Lower leg skin (tissue), 3 donors: ENCODE data around the gene GATA6.

Experiments
- CTCF ChIP-seq, 3 donors: fragments of 450-650 bp; IDR thresholded peaks; one replicate each; pipeline ENCODE4 v1.5.1; 2016; ENCODE audit warnings: antibody characterized with exemption in 3 of 3, mild to moderate bottlenecking in 3 of 3, moderate library complexity in 2 of 3
- POLR2A ChIP-seq, 2 donors: fragments of 450-650 bp; IDR thresholded peaks; one replicate each; pipeline ENCODE4 v1.6.1; 2016 to 2017; ENCODE audit warnings: antibody characterized with exemption in 2 of 2, mild to moderate bottlenecking in 1 of 2, moderate library complexity in 1 of 2

GRCh38 chr18:22161090-22161489 lies 8.3 kb upstream of the GATA6 start:
- TF ChIP-seq POLR2A (IDR thresholded peaks at IDR 0.05): no peak
- TF ChIP-seq CTCF (IDR thresholded peaks at IDR 0.05): no peak
